ENCODE results near the gene HAGHL.
"Not testable (repeated sequence)": the region's sequence is repeated elsewhere in the genome, so short reads cannot be mapped to it uniquely, and the experiment has no call there.

Gene HAGHL

GRCh38 chr16:684071-684794, 42.7 kb upstream of the HAGHL start, which contains the start of gene JMJD8:
Gene JMJD8 (minus strand): TSS chr16:684334. CDS start chr16:684319, 15 bp downstream.
- Mint-ChIP-seq H3K9me3 (no peaks in the 10 kb centered on the region), H3K4me3 (peak within 1 kb of the TSS; percentile 84), H3K27me3 (no peaks in the 10 kb centered on the region), H3K4me1 (ENCODE audit: low read depth) (peaks cover 58% of the 10 kb centered on the region), H3K36me3 (ENCODE audit: low read depth) (peaks cover 65% of the 10 kb centered on the region), H3K27ac (peak within 1 kb of the TSS; percentile 88)
- DNase-seq = peak; percentile 99

GRCh38 chr16:684961-685696, 41.8 kb upstream of the HAGHL start:
- DNase-seq = no peak
- Mint-ChIP-seq H3K27me3 (no peaks in the 10 kb centered on the region), H3K4me1 (ENCODE audit: low read depth) (peaks cover 58% of the 10 kb centered on the region), H3K9me3 (no peaks in the 10 kb centered on the region), H3K4me3 (peak overlapping the region; percentile 20), H3K36me3 (ENCODE audit: low read depth) (peaks cover 73% of the 10 kb centered on the region), H3K27ac (no peak overlapping the region)

GRCh38 chr16:685967-686366, 40.9 kb upstream of the HAGHL start:
- peak overlapping the region; percentile 8 for H3K27ac Mint-ChIP-seq
- no peaks in the 10 kb centered on the region for H3K9me3 Mint-ChIP-seq
- H3K4me3 Mint-ChIP-seq = peak overlapping the region; percentile 43
- peaks cover 73% of the 10 kb centered on the region for H3K36me3 Mint-ChIP-seq (ENCODE audit: low read depth)
- H3K27me3 Mint-ChIP-seq = no peaks in the 10 kb centered on the region
- no peak for DNase-seq
- peaks cover 61% of the 10 kb centered on the region for H3K4me1 Mint-ChIP-seq (ENCODE audit: low read depth)

GRCh38 chr16:686459-687260, 40.2 kb upstream of the HAGHL start:
- no peaks in the 10 kb centered on the region for H3K27me3 Mint-ChIP-seq
- H3K4me3 Mint-ChIP-seq = no peak overlapping the region
- peaks cover 66% of the 10 kb centered on the region for H3K36me3 Mint-ChIP-seq (ENCODE audit: low read depth)
- H3K27ac Mint-ChIP-seq = no peak overlapping the region
- H3K9me3 Mint-ChIP-seq = no peaks in the 10 kb centered on the region
- no peak for DNase-seq
- peaks cover 58% of the 10 kb centered on the region for H3K4me1 Mint-ChIP-seq (ENCODE audit: low read depth)

- H3K27me3 Mint-ChIP-seq = no peaks in the 10 kb centered on the region
- no peak overlapping the region for H3K27ac Mint-ChIP-seq
- no peaks in the 10 kb centered on the region for H3K9me3 Mint-ChIP-seq
- no peak for DNase-seq
- peaks cover 57% of the 10 kb centered on the region for H3K36me3 Mint-ChIP-seq (ENCODE audit: low read depth)
- H3K4me3 Mint-ChIP-seq = no peak overlapping the region
- H3K4me1 Mint-ChIP-seq (ENCODE audit: low read depth) = peaks cover 50% of the 10 kb centered on the region
Measured at GRCh38 chr16:687499-687898, 39.4 kb upstream of the HAGHL start.

- peak overlapping the region; percentile 90 for H3K27ac Mint-ChIP-seq
Measured at GRCh38 chr16:689175-689897, 37.6 kb upstream of the HAGHL start.

GRCh38 chr16:691242-691641, 35.7 kb upstream of the HAGHL start:
- H3K36me3 Mint-ChIP-seq (ENCODE audit: low read depth) = peaks cover 29% of the 10 kb centered on the region
- H3K4me3 Mint-ChIP-seq, H3K9me3 Mint-ChIP-seq, DNase-seq, H3K27me3 Mint-ChIP-seq: not testable (repeated sequence)
- H3K27ac Mint-ChIP-seq = peak overlapping the region; percentile 22
- peaks cover 34% of the 10 kb centered on the region for H3K4me1 Mint-ChIP-seq (ENCODE audit: low read depth)

More at GRCh38 chr16:689175-689897, 37.6 kb upstream of the HAGHL start:
- H3K36me3 Mint-ChIP-seq (ENCODE audit: low read depth) = peaks cover 45% of the 10 kb centered on the region
- no peaks in the 10 kb centered on the region for H3K27me3 Mint-ChIP-seq
- peak overlapping the region; percentile 92 for H3K4me3 Mint-ChIP-seq
- DNase-seq = no peak
- peaks cover 40% of the 10 kb centered on the region for H3K4me1 Mint-ChIP-seq (ENCODE audit: low read depth)
- H3K9me3 Mint-ChIP-seq = no peaks in the 10 kb centered on the region

GRCh38 chr16:692356-693108, 34.4 kb upstream of the HAGHL start:
- no peak overlapping the region for H3K4me3 Mint-ChIP-seq
- H3K36me3 Mint-ChIP-seq (ENCODE audit: low read depth) = peaks cover 18% of the 10 kb centered on the region
- no peak overlapping the region for H3K27ac Mint-ChIP-seq
- no peaks in the 10 kb centered on the region for H3K9me3 Mint-ChIP-seq
- no peaks in the 10 kb centered on the region for H3K27me3 Mint-ChIP-seq
- DNase-seq = no peak
- peaks cover 37% of the 10 kb centered on the region for H3K4me1 Mint-ChIP-seq (ENCODE audit: low read depth)

- H3K27ac Mint-ChIP-seq = no peak overlapping the region
- peaks cover 15% of the 10 kb centered on the region for H3K36me3 Mint-ChIP-seq (ENCODE audit: low read depth)
Measured at GRCh38 chr16:693364-693763, 33.5 kb upstream of the HAGHL start.

GRCh38 chr16:693766-694165, 33.1 kb upstream of the HAGHL start:
- H3K36me3 Mint-ChIP-seq (ENCODE audit: low read depth) = peaks cover 11% of the 10 kb centered on the region
- H3K9me3 Mint-ChIP-seq = no peaks in the 10 kb centered on the region
- peak overlapping the region; percentile 31 for H3K4me3 Mint-ChIP-seq
- peaks cover 30% of the 10 kb centered on the region for H3K4me1 Mint-ChIP-seq (ENCODE audit: low read depth)
- peak; percentile 60 for DNase-seq
- no peak overlapping the region for H3K27ac Mint-ChIP-seq
- H3K27me3 Mint-ChIP-seq = no peaks in the 10 kb centered on the region

More at GRCh38 chr16:693364-693763, 33.5 kb upstream of the HAGHL start:
- Mint-ChIP-seq H3K27me3 (no peaks in the 10 kb centered on the region), H3K4me1 (ENCODE audit: low read depth) (peaks cover 34% of the 10 kb centered on the region), H3K9me3 (no peaks in the 10 kb centered on the region), H3K4me3 (peak overlapping the region; percentile 31)
- no peak for DNase-seq

GRCh38 chr16:694187-694862, 32.6 kb upstream of the HAGHL start:
- no peaks in the 10 kb centered on the region for H3K27me3 Mint-ChIP-seq
- no peak for DNase-seq
- peaks cover 9% of the 10 kb centered on the region for H3K36me3 Mint-ChIP-seq (ENCODE audit: low read depth)
- H3K4me1 Mint-ChIP-seq (ENCODE audit: low read depth) = peaks cover 29% of the 10 kb centered on the region
- H3K4me3 Mint-ChIP-seq = peak overlapping the region; percentile 67
- H3K9me3 Mint-ChIP-seq = no peaks in the 10 kb centered on the region
- H3K27ac Mint-ChIP-seq = no peak overlapping the region

GRCh38 chr16:694863-695354, 32.0 kb upstream of the HAGHL start:
- DNase-seq = no peak
- H3K9me3 Mint-ChIP-seq = no peaks in the 10 kb centered on the region
- no peak overlapping the region for H3K27ac Mint-ChIP-seq
- no peaks in the 10 kb centered on the region for H3K27me3 Mint-ChIP-seq
- peaks cover 3% of the 10 kb centered on the region for H3K36me3 Mint-ChIP-seq (ENCODE audit: low read depth)
- peak overlapping the region; percentile 46 for H3K4me3 Mint-ChIP-seq
- peaks cover 29% of the 10 kb centered on the region for H3K4me1 Mint-ChIP-seq (ENCODE audit: low read depth)
